GOT3 (cell line): Measurements from ENCODE around the gene SRRM4.

Experiments
- DNase-seq: peaks from one replicate; lab custom pipeline; 2025; ENCODE audit warnings: mixed read lengths; lab: John Stamatoyannopoulos, UW

Gene SRRM4

DNA sequence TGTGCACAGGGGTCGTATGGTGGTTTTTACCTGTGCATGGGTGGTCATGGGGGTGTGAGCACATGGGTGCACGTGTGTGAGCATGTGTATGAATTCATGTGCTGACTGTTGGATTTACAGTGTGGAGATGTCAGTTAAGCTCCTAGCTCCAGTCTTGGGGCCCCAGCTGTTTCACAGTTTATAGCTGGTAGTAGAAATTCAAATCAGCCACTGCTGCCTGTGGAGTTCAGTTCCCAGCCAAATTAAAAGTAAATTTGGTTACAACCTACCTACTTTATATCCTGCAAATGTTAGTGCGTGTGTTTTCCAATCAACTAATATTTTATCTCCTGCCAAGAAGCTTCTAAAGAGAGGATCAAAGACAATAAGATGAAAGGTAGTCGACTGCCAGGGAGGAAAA is 141.4 kb downstream of the SRRM4 start:
- no peak for DNase-seq

DNA sequence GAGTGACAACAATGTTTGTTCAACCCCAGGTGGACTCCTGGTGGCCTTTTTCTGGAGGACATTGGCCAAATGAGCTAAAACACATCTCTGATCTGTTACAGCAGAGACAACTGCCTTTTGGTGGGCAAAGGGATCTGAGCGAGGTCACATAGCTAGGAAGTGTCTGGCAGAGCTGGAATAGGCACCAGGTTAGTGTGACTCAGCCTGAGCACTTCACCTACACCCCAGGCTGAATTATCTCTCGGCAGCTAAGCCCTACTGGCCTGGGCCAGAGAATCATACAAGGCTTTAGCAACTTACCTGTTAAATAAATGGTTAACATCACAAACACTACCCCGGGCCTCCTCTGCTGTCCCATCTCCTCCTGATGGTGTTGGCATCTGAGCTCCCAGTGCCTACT is 147.2 kb downstream of the SRRM4 start:
- DNase-seq, result no peak

DNA sequence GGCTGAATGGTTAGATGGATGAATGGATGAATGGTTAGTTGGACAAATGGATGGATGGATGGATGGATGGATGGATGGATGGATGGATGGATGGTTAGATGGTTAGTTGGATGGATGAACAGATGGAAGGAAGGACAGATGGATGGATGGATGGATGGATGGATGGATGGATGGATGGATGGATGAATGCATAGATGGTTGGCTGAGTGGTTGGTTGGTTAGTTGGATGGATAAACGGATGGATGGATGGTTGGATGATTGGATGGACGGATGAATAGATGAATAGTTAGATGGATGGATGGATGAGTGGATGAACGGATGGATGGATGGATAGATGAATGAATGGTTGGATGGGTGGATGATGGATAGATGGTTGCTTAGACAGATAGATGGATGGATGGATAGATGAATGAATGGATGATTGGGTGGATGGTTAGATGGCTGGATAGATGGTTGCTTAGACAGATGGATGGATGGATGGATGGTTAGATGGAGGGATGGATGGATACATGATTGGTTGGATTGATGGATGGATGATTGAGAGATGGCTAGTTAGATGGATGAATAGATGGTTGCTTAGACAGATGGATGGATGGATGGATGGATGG is 148.6 kb downstream of the SRRM4 start:
- no peak for DNase-seq

DNA sequence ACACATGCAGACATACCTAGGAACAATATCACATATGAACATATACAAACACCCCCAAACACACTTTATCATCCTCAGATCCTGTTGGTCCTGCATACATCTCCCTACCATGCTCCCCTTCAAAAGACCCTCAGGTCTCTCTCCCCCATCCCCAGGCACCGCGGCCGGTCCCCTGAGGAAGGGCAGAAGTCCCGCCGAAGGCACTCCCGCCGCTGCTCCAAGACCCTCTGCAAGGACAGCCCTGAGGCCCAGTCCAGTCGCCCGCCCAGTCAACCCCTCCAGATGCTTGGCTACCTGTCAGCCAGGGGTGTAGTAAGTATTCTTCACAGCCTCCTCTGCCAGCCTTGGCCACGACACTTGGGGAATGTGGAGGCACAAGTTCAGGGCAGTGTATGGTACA is 149.2 kb downstream of the SRRM4 start:
- no peak for DNase-seq

DNA sequence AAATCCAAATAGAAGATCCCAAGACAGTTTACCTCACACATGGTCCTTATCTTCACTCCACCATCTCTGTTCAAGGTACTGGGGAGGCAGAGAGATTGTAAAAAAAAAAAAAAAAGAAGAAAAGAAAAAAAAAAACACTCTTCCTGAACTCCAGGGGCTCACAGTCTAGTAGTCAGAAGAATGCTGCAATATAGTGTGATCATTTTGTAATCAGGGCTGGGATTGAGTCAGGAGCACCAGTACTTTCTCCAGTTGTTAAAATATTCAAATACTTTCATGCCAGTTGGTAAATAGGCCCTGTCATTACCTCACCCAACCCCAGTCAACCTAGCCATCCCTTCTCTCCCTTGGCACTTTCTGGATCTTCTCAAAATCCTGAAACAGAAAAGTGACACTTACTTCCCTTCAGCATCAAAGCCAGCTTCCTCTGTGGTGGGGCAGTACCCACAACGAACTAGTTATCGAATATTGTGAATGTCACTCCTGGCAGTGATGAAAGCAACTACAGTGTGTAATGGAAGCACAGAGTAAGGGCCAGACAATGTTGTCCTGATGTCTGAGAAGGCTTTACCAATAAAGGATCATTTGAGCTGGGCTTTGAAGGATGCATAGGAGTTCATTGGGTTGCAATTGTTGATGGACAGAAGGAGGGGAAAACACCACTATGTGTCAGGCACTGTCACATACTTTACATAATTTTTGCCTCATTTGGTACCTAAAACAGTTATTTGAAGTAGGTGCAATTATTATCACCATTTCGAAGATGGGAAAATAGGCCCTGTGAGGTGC is 153.1 kb downstream of the SRRM4 start:
- no peak for DNase-seq

DNA sequence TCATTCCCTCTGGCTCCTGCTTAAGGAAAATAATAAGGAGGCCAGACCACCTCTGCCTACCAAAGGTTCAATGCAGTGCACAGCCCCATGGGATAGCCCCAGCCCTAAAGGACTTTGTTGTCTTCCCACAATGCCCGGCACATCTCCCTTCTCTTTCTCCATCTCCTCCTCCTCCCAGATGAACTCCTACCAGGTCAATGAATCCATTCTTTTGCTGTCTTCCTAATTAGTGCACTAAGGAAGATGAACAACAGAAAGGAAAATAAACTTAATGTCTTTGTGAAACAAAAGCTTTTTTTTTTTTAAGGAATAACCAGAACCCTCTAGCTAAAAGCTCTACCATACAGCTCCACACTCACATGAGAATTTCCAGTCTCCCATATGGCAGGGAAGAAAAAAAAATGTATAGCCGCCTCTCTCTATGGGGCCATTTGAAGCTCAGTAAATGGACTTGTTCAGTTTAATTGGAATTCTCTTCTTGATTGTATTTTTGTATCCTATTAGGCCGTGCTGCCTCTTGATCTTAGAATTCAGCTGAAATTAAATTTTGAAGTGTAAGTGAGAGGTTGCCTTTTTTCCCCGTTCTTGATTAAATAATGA is 155.6 kb downstream of the SRRM4 start:
- no peak for DNase-seq

DNA sequence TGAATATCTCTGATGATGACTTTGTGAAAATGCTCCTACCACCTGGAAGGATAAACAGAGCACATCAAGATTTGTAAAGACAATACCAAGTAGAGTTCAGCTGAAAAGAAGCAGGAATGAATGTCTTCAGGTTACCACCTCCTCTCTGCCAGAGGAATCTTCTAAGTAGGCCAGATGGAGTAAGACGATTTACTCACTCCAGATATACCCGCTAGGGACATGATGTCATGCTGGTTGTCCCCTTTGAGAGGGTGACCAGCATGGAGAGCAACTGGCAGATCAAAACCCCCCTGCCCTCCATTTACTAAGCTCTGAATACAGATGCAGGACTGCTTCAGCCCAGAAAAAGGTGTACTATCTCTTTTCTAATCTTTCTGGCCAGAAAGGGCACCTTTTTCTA is 158.1 kb downstream of the SRRM4 start:
- DNase-seq, result no peak

DNA sequence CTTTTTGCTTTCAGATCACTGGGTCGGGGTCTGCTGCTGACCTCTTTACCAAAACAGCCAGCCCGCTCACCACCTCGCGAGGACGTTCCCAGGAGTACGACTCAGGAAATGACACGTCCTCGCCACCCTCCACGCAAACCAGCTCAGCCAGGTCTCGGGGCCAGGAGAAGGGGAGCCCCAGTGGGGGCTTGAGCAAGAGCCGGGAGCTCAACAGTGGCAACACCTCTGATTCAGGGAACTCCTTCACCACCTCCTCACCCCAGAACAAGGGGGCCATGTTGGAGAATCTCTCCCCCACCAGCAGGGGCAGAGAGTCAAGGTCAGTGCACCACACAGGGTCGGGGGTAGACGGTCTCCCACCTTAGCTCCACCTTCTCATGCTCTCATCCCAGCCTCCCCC is 164.0 kb downstream of the SRRM4 start:
- no peak for DNase-seq

DNA sequence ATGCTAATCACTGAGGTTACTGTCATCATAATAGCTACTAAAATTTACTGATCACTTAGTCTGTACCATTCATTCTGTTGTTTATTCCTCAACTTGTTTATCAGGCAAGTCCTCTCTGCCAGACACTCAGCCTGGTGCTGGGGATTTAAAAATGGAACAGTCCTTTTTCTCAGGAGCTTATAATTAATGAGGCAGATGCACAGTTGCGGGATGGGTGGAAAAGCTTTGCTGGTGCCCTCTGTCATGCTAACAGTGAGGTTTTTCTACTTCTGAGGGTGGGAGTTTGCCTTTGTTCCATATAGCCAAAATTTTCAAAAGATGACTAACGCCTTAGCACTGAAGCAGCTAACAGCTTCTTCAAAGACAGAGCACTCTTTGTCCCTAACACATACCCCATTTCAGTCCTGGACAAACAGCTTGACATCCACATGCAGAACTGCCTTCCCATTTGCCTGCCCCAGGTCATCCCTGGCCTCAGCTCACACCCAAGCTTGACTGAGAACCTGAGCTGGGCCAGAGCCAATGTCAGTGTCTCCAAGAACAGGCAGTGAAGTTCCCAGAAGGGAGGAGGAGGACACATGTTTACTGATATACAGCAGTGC is 166.6 kb downstream of the SRRM4 start:
- DNase-seq, result no peak

DNA sequence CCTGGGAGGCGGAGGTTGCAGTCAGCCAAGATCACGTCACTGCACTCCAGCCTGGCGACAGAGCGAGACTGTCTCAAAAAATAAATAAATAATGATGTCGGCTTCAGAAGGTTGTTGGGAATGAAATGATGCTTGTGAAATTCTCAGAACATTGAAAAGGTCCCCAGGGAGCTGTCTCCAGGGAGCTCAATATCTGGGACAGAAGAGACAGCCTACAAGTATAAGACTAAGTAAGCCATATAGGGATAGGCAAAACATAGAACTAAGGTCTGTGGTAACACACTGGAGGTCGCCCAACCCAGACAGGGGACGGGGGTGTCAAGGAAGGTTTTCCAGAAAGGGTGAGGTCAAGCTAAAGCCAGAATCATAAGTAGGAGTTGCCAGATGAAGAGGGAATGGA is 167.9 kb downstream of the SRRM4 start:
- DNase-seq, result no peak

DNA sequence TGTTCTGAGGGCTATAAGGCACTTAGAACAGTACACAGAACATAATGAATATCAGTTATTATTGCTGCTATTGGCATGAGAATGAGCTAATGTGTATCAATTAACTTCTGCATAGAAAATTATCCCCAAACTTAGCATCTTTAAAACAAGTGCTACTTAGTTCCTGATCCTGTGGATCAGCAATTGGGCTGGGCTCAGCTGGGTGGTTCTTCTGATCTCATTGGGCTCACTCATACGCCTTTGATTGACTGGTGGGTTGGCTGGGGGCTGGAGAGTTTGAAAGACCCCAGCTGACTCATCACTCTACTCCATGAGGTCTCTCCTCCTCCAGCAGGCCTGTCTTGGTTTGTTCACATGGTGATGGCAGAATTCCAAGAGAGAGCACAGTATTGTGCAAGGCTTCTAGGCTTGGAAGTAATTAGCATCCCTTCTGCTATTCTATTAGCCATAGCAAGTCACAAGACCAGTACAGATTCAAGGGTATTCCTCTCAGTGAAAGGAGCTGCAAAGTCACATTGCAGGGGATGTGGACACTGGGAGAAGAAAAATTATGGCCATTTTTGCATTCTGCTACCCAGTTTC is 170.2 kb downstream of the SRRM4 start:
- no peak for DNase-seq

DNA sequence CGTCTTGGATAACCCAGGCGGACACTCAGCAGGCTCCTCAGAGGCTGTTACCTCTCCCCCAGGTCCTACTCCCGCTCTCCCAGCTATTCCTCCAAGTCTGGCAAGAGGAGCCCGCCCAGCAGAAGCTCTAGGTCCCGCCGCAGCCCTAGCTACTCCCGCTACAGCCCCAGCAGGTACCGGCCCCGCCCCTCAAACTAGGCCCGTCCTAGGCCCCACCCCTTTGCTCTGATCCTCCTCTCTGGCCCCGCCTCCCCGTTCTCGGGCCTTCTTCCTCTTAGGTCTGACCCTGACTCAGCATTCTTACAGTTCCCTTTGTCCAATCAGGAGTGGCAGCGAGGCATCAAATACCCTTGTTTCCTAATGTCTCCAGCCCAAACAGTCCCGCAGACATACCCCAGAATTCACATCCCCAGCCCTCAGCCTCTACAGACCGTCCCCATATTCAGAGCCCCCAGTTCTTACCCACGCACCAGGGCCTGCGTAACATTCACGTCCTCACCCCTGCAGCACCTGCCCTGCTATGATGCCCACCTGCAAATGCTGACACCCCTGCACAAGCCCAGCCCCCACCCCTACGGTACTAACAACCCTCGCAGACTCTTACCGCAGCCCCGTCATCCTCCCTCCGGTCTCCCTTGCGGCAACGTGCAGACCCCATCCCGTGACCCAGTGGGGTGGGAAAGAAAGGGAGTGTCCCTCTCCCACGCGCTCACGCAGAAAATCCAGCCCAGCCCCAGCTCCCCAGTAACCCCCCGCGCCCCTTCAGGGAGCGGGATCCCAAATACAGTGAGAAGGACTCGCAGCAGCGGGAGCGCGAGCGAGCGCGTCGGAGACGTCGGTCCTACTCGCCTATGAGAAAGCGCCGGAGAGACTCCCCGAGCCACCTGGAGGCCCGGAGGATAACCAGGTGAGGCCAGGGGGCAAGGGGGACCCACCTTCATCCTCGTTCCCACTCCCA is 172.4 kb downstream of the SRRM4 start:
- DNase-seq, result no peak

DNA sequence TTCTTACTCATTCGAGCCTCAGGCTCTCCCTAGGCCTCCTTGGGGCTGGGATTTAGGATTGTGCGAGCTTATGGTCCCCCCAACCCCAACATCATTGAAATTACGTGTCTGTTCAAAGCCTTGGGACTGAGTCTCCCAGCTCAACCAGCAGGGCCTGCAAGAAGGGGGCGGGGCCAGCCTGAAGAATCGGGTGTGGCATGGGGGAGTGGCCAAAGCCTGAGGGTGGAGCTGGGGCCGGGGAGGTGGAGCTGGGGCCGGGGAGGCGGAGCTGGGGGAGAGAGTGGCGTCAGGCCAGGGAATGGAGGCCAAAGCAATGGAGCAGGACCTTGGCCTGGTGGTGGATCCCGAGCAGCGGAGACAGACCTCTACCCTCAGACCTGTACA is 173.1 kb downstream of the SRRM4 start:
- no peak for DNase-seq

DNA sequence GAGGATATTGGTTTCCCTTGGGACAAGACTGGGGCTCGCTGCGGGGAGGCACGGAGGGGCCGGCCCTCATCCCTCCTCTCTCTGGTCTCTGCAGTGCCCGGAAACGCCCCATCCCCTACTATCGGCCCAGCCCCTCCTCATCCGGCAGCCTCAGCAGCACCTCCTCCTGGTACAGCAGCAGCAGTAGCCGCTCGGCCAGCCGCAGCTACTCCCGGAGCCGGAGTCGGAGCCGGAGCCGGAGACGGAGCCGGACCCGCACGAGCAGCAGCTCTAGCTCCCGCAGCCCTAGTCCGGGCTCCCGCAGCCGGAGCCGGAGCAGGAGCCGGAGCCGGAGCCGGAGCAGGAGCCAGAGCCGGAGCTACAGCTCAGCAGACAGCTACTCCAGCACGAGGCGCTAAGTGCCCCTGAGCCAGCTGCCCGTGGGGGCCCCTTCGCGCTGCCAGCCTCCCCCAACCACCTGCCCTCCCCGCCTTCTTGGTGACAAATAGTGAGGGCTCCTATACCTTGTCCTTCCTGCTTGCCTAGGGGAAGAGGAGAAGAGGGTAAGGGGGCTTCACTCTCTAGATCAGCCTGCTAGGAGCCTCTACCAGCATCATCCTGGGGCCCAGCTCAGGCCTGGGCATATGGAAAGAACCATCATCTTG is 175.2 kb downstream of the SRRM4 start:
- DNase-seq, result no peak

DNA sequence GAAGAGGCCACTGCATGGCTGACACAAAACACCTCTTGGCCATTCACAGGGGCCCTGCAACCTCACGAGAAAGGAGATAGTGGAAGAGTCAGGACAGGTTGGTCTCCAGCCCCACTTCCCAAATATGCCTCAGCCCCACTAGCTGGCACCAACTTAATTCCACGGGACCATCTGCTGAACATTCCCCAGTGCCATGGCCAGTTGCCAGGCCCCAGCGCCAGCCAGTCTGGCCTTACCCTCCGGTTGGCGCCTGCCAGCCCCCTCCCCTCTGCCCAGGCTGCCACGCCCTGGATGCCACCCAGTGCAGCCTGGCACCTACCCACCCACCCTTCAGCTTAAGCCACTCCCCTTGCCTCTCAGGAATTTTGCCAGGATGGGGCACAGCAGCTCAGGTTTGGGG is 176.2 kb downstream of the SRRM4 start:
- no peak for DNase-seq

DNA sequence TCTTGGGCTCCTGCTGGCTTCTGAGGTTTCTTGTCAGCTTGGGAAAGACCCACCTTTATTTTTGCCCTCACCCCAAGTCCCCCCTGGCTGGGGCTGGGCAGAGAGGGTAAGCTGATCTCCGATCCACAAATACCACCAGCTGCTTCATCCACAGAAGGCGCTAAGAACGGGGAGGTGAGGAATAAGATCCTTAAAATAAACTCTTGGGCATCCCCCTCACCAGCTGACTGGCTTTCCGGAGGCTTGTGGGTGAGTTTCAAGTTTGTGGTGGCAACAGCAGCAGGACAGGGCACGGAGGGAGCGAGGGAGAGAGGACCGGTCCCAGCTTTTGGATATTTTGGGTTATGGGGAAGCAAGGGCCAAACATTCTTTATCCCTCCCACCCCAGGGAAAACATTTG is 176.6 kb downstream of the SRRM4 start:
- no peak for DNase-seq

DNA sequence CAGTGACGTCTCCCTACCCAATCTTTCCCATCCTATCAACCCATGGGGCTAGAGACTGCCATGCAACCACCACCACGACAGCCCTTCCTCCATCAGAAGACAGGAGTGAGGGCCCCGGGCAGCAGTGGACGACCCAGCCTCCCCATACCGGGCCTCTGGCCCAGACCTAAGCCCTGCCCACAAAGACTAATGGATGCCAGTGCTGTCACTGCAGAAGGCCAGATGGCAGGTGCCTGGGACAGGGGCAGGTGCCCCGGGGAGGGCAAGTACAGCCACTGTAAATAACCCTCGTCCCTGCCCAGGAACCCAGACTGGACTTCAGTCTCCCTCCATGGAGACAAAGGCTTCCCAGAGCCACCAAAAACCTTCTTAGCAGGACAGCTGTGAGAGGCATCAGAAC is 177.1 kb downstream of the SRRM4 start:
- DNase-seq, result no peak

DNA sequence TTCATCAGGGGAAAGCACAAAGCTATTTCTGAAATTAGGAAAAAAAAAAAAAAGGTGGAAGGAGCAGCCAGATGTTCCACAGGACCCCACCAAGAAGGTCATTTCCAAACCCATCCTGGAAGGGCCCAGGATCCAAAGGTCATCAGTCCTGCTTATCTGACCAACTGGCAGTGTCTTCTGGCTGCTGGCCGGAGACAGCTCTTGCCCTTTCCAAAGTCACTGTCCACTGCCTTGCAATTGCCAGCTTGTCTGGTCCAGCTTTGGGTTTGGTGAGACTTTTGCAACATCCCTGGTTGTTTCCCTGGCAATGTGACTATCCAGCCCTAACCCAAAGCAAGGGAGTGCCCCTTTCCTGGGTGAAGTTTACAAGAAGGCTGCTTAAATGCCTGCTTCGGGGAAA is 178.5 kb downstream of the SRRM4 start:
- DNase-seq, result no peak

DNA sequence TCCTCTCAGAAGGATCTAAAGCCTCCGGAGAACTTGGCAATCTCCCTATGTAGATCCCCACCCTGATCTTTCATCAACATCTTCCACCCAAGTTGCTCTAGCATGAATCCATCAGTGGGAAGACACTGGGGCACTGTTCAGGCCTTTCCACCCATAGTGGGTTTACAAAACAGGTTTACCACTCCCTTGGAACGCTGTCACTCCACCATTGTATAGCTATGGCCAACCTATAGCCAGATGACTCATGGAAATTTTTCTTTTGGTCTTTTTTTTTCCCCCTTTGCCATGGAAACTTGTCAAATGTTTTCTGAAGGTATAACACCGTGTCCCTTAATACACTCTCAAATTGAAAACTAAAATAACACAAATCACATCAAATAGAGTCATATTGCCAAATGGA is 186.6 kb downstream of the SRRM4 start:
- no peak for DNase-seq

DNA sequence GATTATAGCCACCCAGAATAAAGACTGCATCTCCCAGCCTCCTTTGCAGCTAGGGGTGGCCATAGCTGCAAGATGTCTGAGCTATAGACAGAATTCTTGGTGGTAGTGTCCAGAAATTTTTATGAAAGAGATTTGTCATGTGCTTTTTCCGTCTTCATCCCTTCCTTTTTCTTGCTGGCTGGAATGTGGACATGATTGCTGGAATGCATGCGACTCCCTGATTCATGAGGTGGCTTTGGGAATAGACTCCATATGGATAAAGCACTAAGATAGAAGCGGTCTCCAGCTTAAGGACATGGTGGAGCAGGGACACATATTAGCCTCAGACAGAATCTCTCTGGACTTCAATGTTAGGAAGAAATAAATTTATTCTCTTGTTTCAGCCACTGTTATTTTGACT is 187.4 kb downstream of the SRRM4 start:
- DNase-seq, result no peak

DNA sequence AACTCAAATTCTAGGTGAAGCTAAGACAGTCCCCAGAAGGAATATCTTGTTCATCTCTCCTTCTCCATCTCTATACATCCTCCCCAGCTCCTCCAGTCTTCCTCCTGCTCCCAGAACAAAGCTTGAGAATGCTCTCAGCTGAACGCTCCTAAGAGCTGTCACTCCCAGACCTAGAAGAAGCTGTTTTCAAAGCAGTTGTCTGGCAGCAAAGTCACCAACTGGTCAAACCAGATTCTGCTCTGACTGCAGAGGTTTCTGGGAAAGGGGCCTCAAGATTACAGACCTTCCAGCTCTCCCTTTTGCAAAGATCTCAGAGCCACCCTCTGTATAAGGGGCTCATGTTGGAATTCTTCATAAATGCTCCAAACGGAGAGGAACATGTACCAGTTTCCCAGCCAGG is 187.8 kb downstream of the SRRM4 start:
- DNase-seq, result no peak
